Epithelial cell of proximal tubule (primary cell): ENCODE measurements around the gene DAPK2. TPM values are rescaled to one million over a fixed set of nuclear protein-coding genes. Genes with fewer than 3 reads are reported as not detected.
A peak's percentile ranks its signal among the peaks of the same experiment; 100 is the strongest.

ENCODE experiments used
- DNase-seq: peaks from one replicate; pipeline ENCODE4 v3.0.0-alpha.2; 2011; ENCODE audit warnings: low read depth
- H3K4me3 ChIP-seq: 2 replicates; pipeline ENCODE4 v1.5.1; 2011; ENCODE audit warnings: low read depth, mild to moderate bottlenecking, low read length
- CTCF ChIP-seq: conservative IDR thresholded peaks from 2 replicates; pipeline ENCODE4 v1.5.1; 2012; ENCODE audit warnings: low read depth, mild to moderate bottlenecking, low read length
- total RNA-seq: library from RNA; depleted of rRNA; stranded (reverse); fragments of >200 nt; gene quantifications from 2 replicates; pipeline ENCODE4 v1.2.3, GENCODE V29; 2015

The DAPK2 gene
- total RNA-seq, 1 donor from 2014 or later, result 7.3 TPM

GRCh38 chr15:64052925-64053491 is 6.7 kb upstream of the DAPK2 start:
- no peak overlapping the region for H3K4me3 ChIP-seq
- TF ChIP-seq CTCF, result no peak
- no peak for DNase-seq

GRCh38 chr15:64051407-64052259 is 5.3 kb upstream of the DAPK2 start:
- no peak for DNase-seq
- no peak overlapping the region for H3K4me3 ChIP-seq
- no peak for TF ChIP-seq CTCF

- no peak for DNase-seq
- no peak for TF ChIP-seq CTCF
- no peak overlapping the region for H3K4me3 ChIP-seq
Observed at GRCh38 chr15:64051093-64051402, 4.8 kb upstream of the DAPK2 start.

GRCh38 chr15:64050281-64051092 is 4.2 kb upstream of the DAPK2 start:
- no peak for DNase-seq
- H3K4me3 ChIP-seq, result no peak overlapping the region
- no peak for TF ChIP-seq CTCF

- DNase-seq, result no peak
- H3K4me3 ChIP-seq, result no peak overlapping the region
- TF ChIP-seq CTCF, result no peak
Observed at GRCh38 chr15:64048781-64049460, 2.6 kb upstream of the DAPK2 start.

GRCh38 chr15:64045774-64046420 is 388 bp downstream of the DAPK2 start:
- no peak for TF ChIP-seq CTCF
- peak overlapping the region; percentile 46 for H3K4me3 ChIP-seq
- DNase-seq, result no peak
